Activated CD8-positive, alpha-beta T cell treated with anti-CD3 and anti-CD28 coated beads for 36 hours (primary cell): Measurements from ENCODE around the gene GPX2. TPM values are rescaled to one million over a fixed set of nuclear protein-coding genes. Genes with fewer than 3 reads are reported as not detected.

Experiments
- ATAC-seq: fragments of 200-7000 bp; cut with Tn5 transposase; one replicate; pipeline ENCODE4 v1.10.0; 2021; ENCODE audit warnings: mild to moderate bottlenecking, moderate library complexity
- CTCF ChIA-PET: fragments of 350-600 bp; sonication (Branson Sonifier 250); formaldehyde crosslinking; loops from one replicate; lab custom pipeline; 2021; ENCODE audit warnings: antibody characterized with exemption; lab: Charles Lee
- POLR2A ChIA-PET: fragments of 350-600 bp; sonication (Branson Sonifier 250); formaldehyde crosslinking; loops from one replicate; lab custom pipeline; 2021; ENCODE audit warnings: antibody characterized with exemption; lab: Charles Lee
- DNase-seq: peaks from one replicate; pipeline ENCODE4 v3.0.0-alpha.2; 2020
- H3K27ac Mint-ChIP-seq: one replicate; pipeline ENCODE4 v1.8.0; 2021; ENCODE audit warnings: mild to moderate bottlenecking, mixed read lengths
- H3K27me3 Mint-ChIP-seq: one replicate; pipeline ENCODE4 v1.8.0; 2021; ENCODE audit warnings: mixed read lengths
- H3K36me3 Mint-ChIP-seq: one replicate; pipeline ENCODE4 v1.8.0; 2021; ENCODE audit warnings: low read depth, mixed read lengths
- H3K4me1 Mint-ChIP-seq: one replicate; pipeline ENCODE4 v1.8.0; 2021; ENCODE audit warnings: low read depth, mixed read lengths
- H3K4me3 Mint-ChIP-seq: one replicate; pipeline ENCODE4 v1.8.0; 2021; ENCODE audit warnings: mild to moderate bottlenecking, moderate library complexity, mixed read lengths
- H3K9me3 Mint-ChIP-seq: one replicate; pipeline ENCODE4 v1.8.0; 2021; ENCODE audit warnings: mixed read lengths
- intact Hi-C: fragments of 100-400 bp; cut with micrococcal nuclease; formaldehyde crosslinking; loops from one replicate; pipeline ENCODE4 v1.10.0; 2022
- total RNA-seq, 2 experiments: library from RNA; stranded (reverse); gene quantifications; one replicate each; pipeline ENCODE4 v1.2.3, GENCODE V29; 2021
- TF ChIP-seq, protein P1 (sequence below): fragments of 200-600 bp; IDR thresholded peaks from one replicate; pipeline ENCODE4 v1.8.0; 2022; ENCODE audit warnings: antibody characterized with exemption, mild to moderate bottlenecking

The GPX2 gene
- total RNA-seq, 2 experiments from 2014 or later, result not detected

DNA sequence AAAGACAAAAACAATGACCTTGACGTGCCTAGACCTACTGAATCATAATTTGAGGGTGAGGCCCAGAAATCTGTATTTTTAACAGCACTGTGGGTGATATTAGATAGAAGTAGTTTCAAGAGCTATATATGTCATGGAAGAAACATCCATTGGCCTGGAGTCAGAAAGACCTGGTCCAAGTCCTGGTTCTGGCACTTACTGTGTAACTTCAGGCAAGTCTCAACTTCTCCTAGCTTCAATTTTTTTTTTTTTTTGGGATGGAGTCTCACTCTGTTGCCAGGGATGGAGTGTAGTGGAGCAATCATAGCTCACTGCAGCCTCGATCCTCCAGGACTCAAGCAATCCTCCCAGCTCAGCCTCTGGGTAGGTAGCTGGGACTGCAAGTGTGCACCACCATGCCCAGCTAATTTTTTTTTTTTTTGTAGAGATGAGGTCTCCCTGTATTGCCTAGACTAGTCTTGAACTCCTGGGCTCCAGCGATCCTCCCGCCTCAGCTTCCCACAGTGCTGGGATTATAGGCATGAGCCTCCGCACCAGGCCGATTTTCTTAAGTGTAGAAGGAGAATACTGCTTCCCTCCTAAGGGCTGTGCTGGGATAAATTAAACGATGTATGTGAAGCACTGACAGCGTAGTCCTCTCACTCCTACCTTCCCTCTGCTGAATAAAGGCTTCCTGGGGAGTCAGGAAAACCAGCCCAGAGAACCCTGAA is 14.3 kb upstream of the GPX2 start:
- peaks cover 4% of the 10 kb centered on the region for H3K4me1 Mint-ChIP-seq
- H3K36me3 Mint-ChIP-seq, result no peaks in the 10 kb centered on the region
- H3K27ac Mint-ChIP-seq, result no peak overlapping the region
- ChIA-PET CTCF (interaction anchor here (0.9 kb wide), 1 partner anchor 134 kb away, joined by 3 read pairs; no protein-coding TSS in a partner anchor), POLR2A (interaction anchor here (0.8 to 1.4 kb wide), 3 partner anchors 8 to 31 kb away, joined by 3 to 4 read pairs (median 4); no protein-coding TSS in a partner anchor)
- no peaks in the 10 kb centered on the region for H3K9me3 Mint-ChIP-seq
- DNase-seq, result no peak
- H3K27me3 Mint-ChIP-seq, result no peaks in the 10 kb centered on the region
- no peak overlapping the region for H3K4me3 Mint-ChIP-seq
- intact Hi-C loops, result no loop called here
- ATAC-seq, result no peak
- TF ChIP-seq, protein P1, sequence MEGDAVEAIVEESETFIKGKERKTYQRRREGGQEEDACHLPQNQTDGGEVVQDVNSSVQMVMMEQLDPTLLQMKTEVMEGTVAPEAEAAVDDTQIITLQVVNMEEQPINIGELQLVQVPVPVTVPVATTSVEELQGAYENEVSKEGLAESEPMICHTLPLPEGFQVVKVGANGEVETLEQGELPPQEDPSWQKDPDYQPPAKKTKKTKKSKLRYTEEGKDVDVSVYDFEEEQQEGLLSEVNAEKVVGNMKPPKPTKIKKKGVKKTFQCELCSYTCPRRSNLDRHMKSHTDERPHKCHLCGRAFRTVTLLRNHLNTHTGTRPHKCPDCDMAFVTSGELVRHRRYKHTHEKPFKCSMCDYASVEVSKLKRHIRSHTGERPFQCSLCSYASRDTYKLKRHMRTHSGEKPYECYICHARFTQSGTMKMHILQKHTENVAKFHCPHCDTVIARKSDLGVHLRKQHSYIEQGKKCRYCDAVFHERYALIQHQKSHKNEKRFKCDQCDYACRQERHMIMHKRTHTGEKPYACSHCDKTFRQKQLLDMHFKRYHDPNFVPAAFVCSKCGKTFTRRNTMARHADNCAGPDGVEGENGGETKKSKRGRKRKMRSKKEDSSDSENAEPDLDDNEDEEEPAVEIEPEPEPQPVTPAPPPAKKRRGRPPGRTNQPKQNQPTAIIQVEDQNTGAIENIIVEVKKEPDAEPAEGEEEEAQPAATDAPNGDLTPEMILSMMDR, result no peak

DNA sequence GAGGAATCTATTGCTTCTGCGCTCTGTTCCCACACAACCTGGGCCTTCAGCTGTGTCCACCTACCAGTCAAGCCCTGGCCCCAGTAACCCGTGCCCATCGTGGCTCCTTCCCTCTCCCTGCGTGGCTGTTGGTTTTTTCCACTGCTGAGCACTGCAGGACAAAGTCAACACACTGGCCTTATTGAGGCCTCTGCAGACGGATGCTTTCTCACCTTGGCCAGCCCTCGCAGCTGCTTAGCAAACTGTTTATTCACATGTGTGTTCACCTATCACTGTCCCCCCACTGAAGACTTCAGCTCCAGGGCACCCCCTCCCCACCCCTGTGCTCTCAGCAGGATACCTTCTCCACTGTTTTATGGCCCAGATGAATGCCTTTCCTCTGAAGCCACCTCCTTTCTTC is 12.8 kb upstream of the GPX2 start:
- TF ChIP-seq, protein P1, result no peak
- Mint-ChIP-seq H3K36me3 (no peaks in the 10 kb centered on the region), H3K27me3 (no peaks in the 10 kb centered on the region), H3K9me3 (no peaks in the 10 kb centered on the region), H3K27ac (no peak overlapping the region), H3K4me3 (no peak overlapping the region), H3K4me1 (peaks cover 2% of the 10 kb centered on the region)
- ChIA-PET CTCF (no interaction called here), POLR2A (interaction anchor here (1.4 kb wide), 1 partner anchor 28 kb away, joined by 3 read pairs; no protein-coding TSS in a partner anchor)
- ATAC-seq, result no peak
- DNase-seq, result no peak
- intact Hi-C loops, result no loop called here

DNA sequence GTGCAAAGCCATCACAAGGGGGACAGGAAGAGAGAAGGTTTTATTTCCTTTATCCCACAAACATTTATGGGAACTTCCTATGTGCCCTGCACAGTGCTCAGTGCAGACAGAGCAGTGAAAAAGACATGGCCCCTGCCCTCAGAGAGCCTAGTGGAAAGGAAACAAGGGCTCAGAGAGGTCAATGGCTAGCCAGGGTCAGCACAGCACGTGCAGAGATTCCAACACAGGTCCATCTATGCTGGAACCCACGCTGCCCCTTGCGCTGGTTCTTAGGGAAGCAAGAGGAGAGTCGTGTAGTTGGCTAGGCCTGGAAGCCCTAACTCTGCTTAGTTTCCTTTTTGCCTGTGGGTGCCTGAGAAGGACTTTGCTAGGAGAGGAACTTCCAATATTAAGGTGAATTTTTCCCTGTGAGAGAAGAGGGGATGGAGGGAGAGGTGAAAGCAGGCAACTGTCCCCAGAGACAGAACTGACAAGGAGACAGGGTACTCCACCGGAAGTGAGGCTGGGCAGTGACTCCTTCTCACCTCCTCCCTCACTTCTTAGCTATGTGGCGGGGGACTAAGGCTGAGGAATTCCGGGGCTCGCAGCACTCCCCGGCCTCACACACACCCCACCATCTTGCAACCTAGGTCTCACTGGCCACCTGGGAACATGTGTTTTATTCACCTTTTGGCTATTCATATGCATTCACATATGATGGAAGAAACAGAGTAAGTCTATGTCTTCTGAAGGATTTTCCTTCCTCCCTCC is 12.1 kb upstream of the GPX2 start:
- TF ChIP-seq, protein P1, result no peak
- DNase-seq (no peak), ATAC-seq (no peak)
- no peaks in the 10 kb centered on the region for H3K36me3 Mint-ChIP-seq
- no peak overlapping the region for H3K4me3 Mint-ChIP-seq
- no peak overlapping the region for H3K27ac Mint-ChIP-seq
- H3K27me3 Mint-ChIP-seq, result no peaks in the 10 kb centered on the region
- H3K4me1 Mint-ChIP-seq, result peaks cover 2% of the 10 kb centered on the region
- intact Hi-C loops, result no loop called here
- POLR2A ChIA-PET, result no interaction called here
- no peaks in the 10 kb centered on the region for H3K9me3 Mint-ChIP-seq
- CTCF ChIA-PET, result no interaction called here

DNA sequence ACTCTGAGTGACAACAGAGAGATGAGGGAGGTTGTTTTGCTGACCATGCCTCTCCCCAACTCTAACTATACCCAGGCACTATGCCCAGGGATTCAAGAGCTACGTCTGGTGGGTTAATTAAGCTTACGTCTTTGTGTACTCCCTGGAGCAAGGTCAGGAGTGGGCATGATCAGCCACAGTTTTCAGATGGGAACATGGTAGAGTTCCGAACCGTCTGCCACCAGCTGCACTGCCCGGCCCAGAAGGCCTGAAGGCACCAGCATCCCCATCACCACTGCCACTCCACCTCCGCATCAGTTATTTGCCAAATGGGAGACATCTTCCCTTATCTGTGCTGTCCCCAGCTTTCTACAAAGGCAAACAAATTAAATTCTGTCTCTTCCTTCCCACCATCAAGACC is 11.1 kb upstream of the GPX2 start:
- POLR2A ChIA-PET, result no interaction called here
- no peak for ATAC-seq

More for the DNA sequence above, 11.1 kb upstream of the GPX2 start:
- Mint-ChIP-seq H3K9me3 (no peaks in the 10 kb centered on the region), H3K27ac (no peak overlapping the region), H3K27me3 (no peaks in the 10 kb centered on the region), H3K36me3 (peaks cover 2% of the 10 kb centered on the region), H3K4me3 (no peak overlapping the region), H3K4me1 (peaks cover 2% of the 10 kb centered on the region)
- CTCF ChIA-PET, result interaction anchor here (0.9 to 1.4 kb wide), 6 partner anchors 9 to 66 kb away, joined by 3 to 4 read pairs (median 3); partner anchors contain the start of gene GPX2
- no peak for DNase-seq
- TF ChIP-seq, protein P1, result no peak
- intact Hi-C loops, result no loop called here
